Mucosa of descending colon (tissue), 3 donors: Measurements from ENCODE around the gene LIN28A. TPM values are rescaled to one million over a fixed set of nuclear protein-coding genes. Genes with fewer than 3 reads are reported as not detected.

Source experiments
- ATAC-seq: fragments of 200-7000 bp; cut with Tn5 transposase; one replicate; pipeline ENCODE4 v1.9.1; 2020; ENCODE audit warnings: mild to moderate bottlenecking, moderate library complexity
- DNase-seq, 3 donors: peaks; one replicate each; pipeline ENCODE4 v3.0.0-alpha.2; 2020
- H3K36me3 ChIP-seq: fragments of 200-600 bp; one replicate; pipeline ENCODE4 v1.8.0; 2021; ENCODE audit warnings: low read depth, mild to moderate bottlenecking
- H3K4me1 ChIP-seq: fragments of 200-600 bp; one replicate; pipeline ENCODE4 v1.8.0; 2021; ENCODE audit warnings: low read depth, mild to moderate bottlenecking
- H3K4me3 ChIP-seq: fragments of 200-600 bp; one replicate; pipeline ENCODE4 v1.8.0; 2021; ENCODE audit warnings: mild to moderate bottlenecking
- H3K9me3 ChIP-seq: fragments of 200-600 bp; one replicate; pipeline ENCODE4 v1.8.0; 2021; ENCODE audit warnings: mild to moderate bottlenecking
- intact Hi-C, 2 donors: fragments of 100-400 bp; cut with DNase I in 1 of 2; cut with micrococcal nuclease in 1 of 2; formaldehyde crosslinking; loops; one replicate each; pipeline versions ENCODE4 v1.11.0 to v1.11.1; 2022; cut with DNase I, micrococcal nuclease
- total RNA-seq, 3 donors: library from RNA; stranded (reverse); fragmentation: NEBNext Ultra II Directional in 2 of 3; extraction: Animal tissue kit (Norgen Biotek cat#: 25700) in 2 of 3; gene quantifications; one replicate each; pipeline versions ENCODE4 v1.2.1 to v1.2.4, GENCODE V29; 2021 to 2023
- TF ChIP-seq, protein P1 (sequence below): fragments of 200-600 bp; IDR thresholded peaks from one replicate; pipeline ENCODE4 v1.8.0; 2022; ENCODE audit warnings: antibody characterized with exemption, mild to moderate bottlenecking
- donor health status: DM: no; HTN: no; CAD: no; lungs with moderate emphysema.
- donor health status: DM: no; HTN: no; CAD: no.
- donor health status: DM: no; HTN: yes; CAD: no.

Gene LIN28A
- total RNA-seq, 3 donors from 2014 or later, result not detected

DNA sequence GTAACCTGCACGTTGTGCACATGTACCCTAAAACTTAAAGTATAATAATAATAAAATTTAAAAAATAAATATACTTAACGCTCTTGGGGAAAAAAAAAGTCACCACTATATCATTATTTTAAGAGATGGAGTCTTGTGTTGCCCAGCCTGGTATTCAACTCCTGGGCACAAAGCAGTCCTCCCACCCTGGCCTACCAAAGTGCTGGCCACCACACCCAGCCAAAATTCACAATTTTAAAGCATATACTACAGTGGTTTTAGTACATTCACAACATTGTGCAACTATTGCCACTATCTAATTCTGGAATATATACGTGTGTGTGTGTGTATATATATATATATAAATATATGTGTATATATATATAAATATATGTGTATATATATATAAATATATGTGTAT is 67.5 kb downstream of the LIN28A start:
- no peaks in the 10 kb centered on the region for H3K9me3 ChIP-seq
- no peak overlapping the region for H3K4me3 ChIP-seq
- H3K4me1 ChIP-seq, result peaks cover 8% of the 10 kb centered on the region
- DNase-seq (no peak), ATAC-seq (no peak)
- no peaks in the 10 kb centered on the region for H3K36me3 ChIP-seq
- TF ChIP-seq, protein P1, sequence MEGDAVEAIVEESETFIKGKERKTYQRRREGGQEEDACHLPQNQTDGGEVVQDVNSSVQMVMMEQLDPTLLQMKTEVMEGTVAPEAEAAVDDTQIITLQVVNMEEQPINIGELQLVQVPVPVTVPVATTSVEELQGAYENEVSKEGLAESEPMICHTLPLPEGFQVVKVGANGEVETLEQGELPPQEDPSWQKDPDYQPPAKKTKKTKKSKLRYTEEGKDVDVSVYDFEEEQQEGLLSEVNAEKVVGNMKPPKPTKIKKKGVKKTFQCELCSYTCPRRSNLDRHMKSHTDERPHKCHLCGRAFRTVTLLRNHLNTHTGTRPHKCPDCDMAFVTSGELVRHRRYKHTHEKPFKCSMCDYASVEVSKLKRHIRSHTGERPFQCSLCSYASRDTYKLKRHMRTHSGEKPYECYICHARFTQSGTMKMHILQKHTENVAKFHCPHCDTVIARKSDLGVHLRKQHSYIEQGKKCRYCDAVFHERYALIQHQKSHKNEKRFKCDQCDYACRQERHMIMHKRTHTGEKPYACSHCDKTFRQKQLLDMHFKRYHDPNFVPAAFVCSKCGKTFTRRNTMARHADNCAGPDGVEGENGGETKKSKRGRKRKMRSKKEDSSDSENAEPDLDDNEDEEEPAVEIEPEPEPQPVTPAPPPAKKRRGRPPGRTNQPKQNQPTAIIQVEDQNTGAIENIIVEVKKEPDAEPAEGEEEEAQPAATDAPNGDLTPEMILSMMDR, result no peak
- intact Hi-C loops, result no loop called here

DNA sequence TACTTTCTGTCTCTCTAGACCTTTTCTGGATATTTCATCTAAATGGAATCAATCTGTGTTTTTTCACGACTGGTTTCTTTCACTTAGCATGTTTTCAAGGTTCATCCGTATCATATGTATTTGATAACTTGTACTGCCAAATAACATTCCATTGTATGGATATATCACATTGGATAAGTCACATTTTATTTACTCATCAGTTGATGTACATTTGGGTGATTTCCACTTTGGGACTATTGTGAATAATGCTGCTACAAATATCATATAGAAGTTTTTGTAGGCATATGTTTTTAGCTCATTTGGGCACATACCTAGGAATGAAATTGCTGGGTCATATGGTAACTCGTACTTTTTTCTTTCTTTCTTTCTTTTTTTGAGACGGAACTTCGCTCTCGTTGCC is 68.4 kb downstream of the LIN28A start:
- H3K9me3 ChIP-seq, result no peaks in the 10 kb centered on the region
- intact Hi-C loops, result no loop called here
- TF ChIP-seq, protein P1, result no peak
- DNase-seq (no peak), ATAC-seq (no peak)
- no peak overlapping the region for H3K4me3 ChIP-seq
- H3K4me1 ChIP-seq, result peaks cover under 1% of the 10 kb centered on the region
- H3K36me3 ChIP-seq, result no peaks in the 10 kb centered on the region

Other genes starting within 250 kb of the LIN28A start
- not detected for gene C1orf232, start 241.9 kb upstream of the LIN28A start, total RNA-seq
- 10 to 100 TPM; 14.8 to 21.4 (median 17.9) TPM for gene ZNF593, start 240.9 kb upstream of the LIN28A start, total RNA-seq
- gene ZNF593OS, start 239.0 kb upstream of the LIN28A start, total RNA-seq, result not detected
- 10 to 100 TPM; 19.6 to 65.7 (median 38.6) TPM for gene CNKSR1, start 233.3 kb upstream of the LIN28A start, total RNA-seq
- gene CATSPER4, start 220.2 kb upstream of the LIN28A start, total RNA-seq, result not detected
- gene CEP85, start 176.6 kb upstream of the LIN28A start, total RNA-seq, result 10 to 100 TPM; 10.7 to 15.9 (median 15.6) TPM
- 100 to 1,000 TPM; 156 to 422 (median 385) TPM for gene SH3BGRL3, start 130.7 kb upstream of the LIN28A start, total RNA-seq
- 10 to 100 TPM; 12.9 to 17.9 (median 16.4) TPM for gene UBXN11, start 104.2 kb upstream of the LIN28A start, total RNA-seq
- gene CD52, start 92.9 kb upstream of the LIN28A start, total RNA-seq, result 10 to 100 TPM in 2 of 3 donors, 1 to 10 TPM in 1; 6.9 to 17.8 (median 13.1) TPM
- 10 to 100 TPM; 19.4 to 27.7 (median 19.6) TPM for gene CRYBG2, start 56.7 kb upstream of the LIN28A start, total RNA-seq
- 1 to 10 TPM in 1 of 3 donors, under 1 TPM in 1, not detected in 1; 0.19 to 1.0 TPM for gene ZNF683, start 38.1 kb upstream of the LIN28A start, total RNA-seq
- gene DHDDS, start 21.5 kb downstream of the LIN28A start, total RNA-seq, result 100 to 1,000 TPM in 2 of 3 donors, 10 to 100 TPM in 1; 72.9 to 137 (median 118) TPM
- 100 to 1,000 TPM; 186 to 463 (median 271) TPM for gene HMGN2, start 61.6 kb downstream of the LIN28A start, total RNA-seq
- gene RPS6KA1, start 118.9 kb downstream of the LIN28A start, total RNA-seq, result 100 to 1,000 TPM in 2 of 3 donors, 10 to 100 TPM in 1; 81.4 to 183 (median 146) TPM